GM23248 (cell line): ENCODE data around the gene TIAL1.

Source experiments
- EZH2 ChIP-seq: fragments of 200-600 bp; sonication (generic); IDR thresholded peaks from 2 replicates; pipeline ENCODE4 v1.6.1; 2018; ENCODE audit warnings: antibody characterized with exemption, mild to moderate bottlenecking; ENCODE audit not compliant: insufficient read depth, poor library complexity, severe bottlenecking
- EZH2phosphoT487 ChIP-seq: fragments of 200-600 bp; sonication (generic); IDR thresholded peaks from 2 replicates; pipeline ENCODE4 v1.6.1; 2018; ENCODE audit warnings: antibody characterized with exemption, moderate library complexity, mild to moderate bottlenecking, low read depth; ENCODE audit not compliant: insufficient read depth

DNA sequence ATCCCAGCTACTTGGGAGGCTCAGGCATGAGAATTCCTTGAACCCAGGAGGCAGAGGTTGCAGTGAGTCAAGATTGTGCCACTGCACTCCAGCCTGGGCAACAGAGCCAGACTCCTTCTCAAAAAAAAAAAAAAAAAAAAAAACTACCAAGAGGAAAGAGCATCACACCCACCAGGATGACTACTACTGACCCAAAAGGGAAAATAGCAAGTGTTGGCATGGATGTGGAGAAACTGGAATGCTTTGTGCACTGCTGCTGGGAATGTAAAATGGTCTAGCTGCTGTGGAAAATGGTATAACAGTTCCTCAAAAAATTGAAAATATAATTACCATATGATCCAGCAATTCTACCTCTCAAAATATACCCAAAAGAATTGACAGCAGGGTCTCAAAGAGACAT, 7.7 kb upstream of the TIAL1 start:
- TF ChIP-seq EZH2: no peak
- TF ChIP-seq EZH2phosphoT487: no peak
